MM.1S (cell line): ENCODE results near the gene RREB1.

Experiments used
- EZH2 ChIP-seq: fragments of 300-600 bp; sonication (generic); optimal IDR thresholded peaks from 2 replicates; pipeline ENCODE3; 2017; ENCODE audit warnings: low read depth, mild to moderate bottlenecking, antibody characterized with exemption, low read length, mixed read lengths
- TF ChIP-seq, protein P1 (sequence below): fragments of 300-600 bp; sonication (generic); IDR thresholded peaks from 2 replicates; pipeline ENCODE4 v1.5.1; 2016; ENCODE audit warnings: antibody characterized with exemption, low read length, mixed read lengths

DNA sequence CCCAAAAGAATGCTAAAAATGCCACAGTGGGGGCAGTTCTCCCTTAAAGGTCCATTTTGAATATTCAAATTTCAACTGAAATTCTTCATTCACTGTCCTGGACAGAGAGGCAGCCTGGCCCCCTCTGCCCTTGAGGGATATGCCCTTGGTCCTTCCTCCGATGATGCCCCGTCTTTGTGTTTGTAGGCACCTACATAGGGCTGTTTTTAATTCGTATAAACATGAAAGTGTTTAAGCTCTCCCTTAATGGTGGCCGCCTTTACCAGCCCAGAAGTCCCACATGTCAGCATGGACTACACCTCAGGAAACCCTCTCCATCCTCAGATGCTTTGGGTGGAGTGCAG is 135.0 kb downstream of the RREB1 start:
- TF ChIP-seq, protein P1, sequence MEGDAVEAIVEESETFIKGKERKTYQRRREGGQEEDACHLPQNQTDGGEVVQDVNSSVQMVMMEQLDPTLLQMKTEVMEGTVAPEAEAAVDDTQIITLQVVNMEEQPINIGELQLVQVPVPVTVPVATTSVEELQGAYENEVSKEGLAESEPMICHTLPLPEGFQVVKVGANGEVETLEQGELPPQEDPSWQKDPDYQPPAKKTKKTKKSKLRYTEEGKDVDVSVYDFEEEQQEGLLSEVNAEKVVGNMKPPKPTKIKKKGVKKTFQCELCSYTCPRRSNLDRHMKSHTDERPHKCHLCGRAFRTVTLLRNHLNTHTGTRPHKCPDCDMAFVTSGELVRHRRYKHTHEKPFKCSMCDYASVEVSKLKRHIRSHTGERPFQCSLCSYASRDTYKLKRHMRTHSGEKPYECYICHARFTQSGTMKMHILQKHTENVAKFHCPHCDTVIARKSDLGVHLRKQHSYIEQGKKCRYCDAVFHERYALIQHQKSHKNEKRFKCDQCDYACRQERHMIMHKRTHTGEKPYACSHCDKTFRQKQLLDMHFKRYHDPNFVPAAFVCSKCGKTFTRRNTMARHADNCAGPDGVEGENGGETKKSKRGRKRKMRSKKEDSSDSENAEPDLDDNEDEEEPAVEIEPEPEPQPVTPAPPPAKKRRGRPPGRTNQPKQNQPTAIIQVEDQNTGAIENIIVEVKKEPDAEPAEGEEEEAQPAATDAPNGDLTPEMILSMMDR: no peak
- TF ChIP-seq EZH2: no peak
